GM12864 (cell line): ENCODE results near the gene LAMA4.

ENCODE experiments used
- DNase-seq: peaks from one replicate; pipeline ENCODE4 v3.0.0-alpha.2; 2011; ENCODE audit warnings: low read depth
- H3K4me3 ChIP-seq: 2 replicates; pipeline ENCODE4 v1.5.1; 2011; ENCODE audit warnings: mild to moderate bottlenecking, low read depth, low read length, control low read depth
- CTCF ChIP-seq: IDR thresholded peaks from 2 replicates; pipeline ENCODE4 v1.5.1; 2011; ENCODE audit warnings: low read depth, mild to moderate bottlenecking, moderate library complexity, low read length, control low read depth, inconsistent platforms; ENCODE audit errors: missing control alignments

The LAMA4 gene

GRCh38 chr6:112274774-112275173, 20.4 kb upstream of the LAMA4 start:
- H3K4me3 ChIP-seq, result no peak overlapping the region
- no peak for DNase-seq
- TF ChIP-seq CTCF, result no peak

GRCh38 chr6:112272799-112273198, 18.4 kb upstream of the LAMA4 start:
- DNase-seq, result no peak
- H3K4me3 ChIP-seq, result no peak overlapping the region
- TF ChIP-seq CTCF, result no peak

GRCh38 chr6:112270756-112271155, 16.4 kb upstream of the LAMA4 start:
- no peak overlapping the region for H3K4me3 ChIP-seq
- DNase-seq, result no peak
- TF ChIP-seq CTCF, result no peak

GRCh38 chr6:112269979-112270566, 15.7 kb upstream of the LAMA4 start:
- no peak for DNase-seq
- TF ChIP-seq CTCF, result no peak
- H3K4me3 ChIP-seq, result no peak overlapping the region

GRCh38 chr6:112269114-112269513, 14.7 kb upstream of the LAMA4 start:
- no peak for DNase-seq
- no peak for TF ChIP-seq CTCF
- H3K4me3 ChIP-seq, result no peak overlapping the region

- no peak overlapping the region for H3K4me3 ChIP-seq
- DNase-seq, result no peak
- TF ChIP-seq CTCF, result no peak
Observed at GRCh38 chr6:112268654-112269053, 14.3 kb upstream of the LAMA4 start.

- no peak for TF ChIP-seq CTCF
- H3K4me3 ChIP-seq, result no peak overlapping the region
- DNase-seq, result no peak
Observed at GRCh38 chr6:112268019-112268418, 13.7 kb upstream of the LAMA4 start.
